ENCODE data around the gene RHOD. TPM values are rescaled to one million over a fixed set of nuclear protein-coding genes. Genes with fewer than 3 reads are reported as not detected.

Gene RHOD
- total RNA-seq, 1 donor from 2014 or later: 29.8 TPM

- peak overlapping the region; percentile 34 for H3K4me3 Mint-ChIP-seq (ENCODE audit: unreplicated experiment)
- Histone ChIP-seq H3K79me2 (ENCODE audit: insufficient read depth, low read length) (no peaks in the 10 kb centered on the region), H4K20me1 (ENCODE audit: insufficient read depth, low read length) (peaks cover 5% of the 10 kb centered on the region), H2AFZ (ENCODE audit: low read depth, low read length) (no peak overlapping the region), H3K4me3 (ENCODE audit: insufficient read depth, low read depth, low read length) (peak overlapping the region; percentile 37), H3K9me3 (ENCODE audit: insufficient read depth, low read depth, low read length) (no peaks in the 10 kb centered on the region), H3K9ac (ENCODE audit: low read length) (peak overlapping the region; percentile 37), H3K27ac (ENCODE audit: low read depth, low read length) (peak overlapping the region; percentile 74), H3K36me3 (ENCODE audit: insufficient read depth, low read length) (no peaks in the 10 kb centered on the region), H3K4me2 (ENCODE audit: low read length) (peak overlapping the region; percentile 80), H3K4me1 (ENCODE audit: insufficient read depth, low read length) (peaks cover 34% of the 10 kb centered on the region), H3K27me3 (ENCODE audit: insufficient read depth, low read length) (no peaks in the 10 kb centered on the region)
- peak; percentile 72 for DNase-seq (ENCODE audit: low read depth)
- peak overlapping the region; percentile 62 for H3K27ac Mint-ChIP-seq (ENCODE audit: unreplicated experiment)
- TF ChIP-seq CTCF (IDR thresholded peaks at IDR 0.05; ENCODE audit: insufficient read depth, low read depth, low read length): no peak
- TF ChIP-seq EZH2 (IDR thresholded peaks at IDR 0.05; ENCODE audit: insufficient read depth, low read length): no peak
- H3K9me3 Mint-ChIP-seq (ENCODE audit: unreplicated experiment): no peaks in the 10 kb centered on the region
- peaks cover 5% of the 10 kb centered on the region for H3K27me3 Mint-ChIP-seq (ENCODE audit: low read depth, unreplicated experiment)
- peaks cover 29% of the 10 kb centered on the region for H3K4me1 Mint-ChIP-seq (ENCODE audit: low read depth, unreplicated experiment)
- FAIRE-seq: peak; percentile 59
- no peaks in the 10 kb centered on the region for H3K36me3 Mint-ChIP-seq (ENCODE audit: low read depth, unreplicated experiment)
Observed at GRCh38 chr11:67031791-67032561, 24.7 kb upstream of the RHOD start.

GRCh38 chr11:67032830-67033551 is 23.7 kb upstream of the RHOD start:
- no peak overlapping the region for H2AFZ ChIP-seq (ENCODE audit: low read depth, low read length)
- peaks cover 5% of the 10 kb centered on the region for H4K20me1 ChIP-seq (ENCODE audit: insufficient read depth, low read length)
- TF ChIP-seq CTCF (IDR thresholded peaks at IDR 0.05; ENCODE audit: insufficient read depth, low read depth, low read length): no peak
- TF ChIP-seq EZH2 (IDR thresholded peaks at IDR 0.05; ENCODE audit: insufficient read depth, low read length): no peak
- no peaks in the 10 kb centered on the region for H3K36me3 ChIP-seq (ENCODE audit: insufficient read depth, low read length)
- no peak overlapping the region for H3K4me3 Mint-ChIP-seq (ENCODE audit: unreplicated experiment)
- H3K79me2 ChIP-seq (ENCODE audit: insufficient read depth, low read length): no peaks in the 10 kb centered on the region
- H3K4me2 ChIP-seq (ENCODE audit: low read length): peak overlapping the region; percentile 80
- DNase-seq (ENCODE audit: low read depth): peak; percentile 91
- H3K9me3 Mint-ChIP-seq (ENCODE audit: unreplicated experiment): no peaks in the 10 kb centered on the region
- H3K4me1 ChIP-seq (ENCODE audit: insufficient read depth, low read length): peaks cover 34% of the 10 kb centered on the region
- no peak for FAIRE-seq
- peaks cover 29% of the 10 kb centered on the region for H3K4me1 Mint-ChIP-seq (ENCODE audit: low read depth, unreplicated experiment)
- no peaks in the 10 kb centered on the region for H3K36me3 Mint-ChIP-seq (ENCODE audit: low read depth, unreplicated experiment)
- peak overlapping the region; percentile 31 for H3K4me3 ChIP-seq (ENCODE audit: insufficient read depth, low read depth, low read length)
- H3K9me3 ChIP-seq (ENCODE audit: insufficient read depth, low read depth, low read length): no peaks in the 10 kb centered on the region
- no peaks in the 10 kb centered on the region for H3K27me3 ChIP-seq (ENCODE audit: insufficient read depth, low read length)
- peaks cover 2% of the 10 kb centered on the region for H3K27me3 Mint-ChIP-seq (ENCODE audit: low read depth, unreplicated experiment)
- peak overlapping the region; percentile 85 for H3K27ac Mint-ChIP-seq (ENCODE audit: unreplicated experiment)
- H3K9ac ChIP-seq (ENCODE audit: low read length): peak overlapping the region; percentile 72
- peak overlapping the region; percentile 74 for H3K27ac ChIP-seq (ENCODE audit: low read depth, low read length)

Data from astrocyte (in vitro differentiated cells and primary cell).